ENCODE measurements around the gene KCNK1.

DNA sequence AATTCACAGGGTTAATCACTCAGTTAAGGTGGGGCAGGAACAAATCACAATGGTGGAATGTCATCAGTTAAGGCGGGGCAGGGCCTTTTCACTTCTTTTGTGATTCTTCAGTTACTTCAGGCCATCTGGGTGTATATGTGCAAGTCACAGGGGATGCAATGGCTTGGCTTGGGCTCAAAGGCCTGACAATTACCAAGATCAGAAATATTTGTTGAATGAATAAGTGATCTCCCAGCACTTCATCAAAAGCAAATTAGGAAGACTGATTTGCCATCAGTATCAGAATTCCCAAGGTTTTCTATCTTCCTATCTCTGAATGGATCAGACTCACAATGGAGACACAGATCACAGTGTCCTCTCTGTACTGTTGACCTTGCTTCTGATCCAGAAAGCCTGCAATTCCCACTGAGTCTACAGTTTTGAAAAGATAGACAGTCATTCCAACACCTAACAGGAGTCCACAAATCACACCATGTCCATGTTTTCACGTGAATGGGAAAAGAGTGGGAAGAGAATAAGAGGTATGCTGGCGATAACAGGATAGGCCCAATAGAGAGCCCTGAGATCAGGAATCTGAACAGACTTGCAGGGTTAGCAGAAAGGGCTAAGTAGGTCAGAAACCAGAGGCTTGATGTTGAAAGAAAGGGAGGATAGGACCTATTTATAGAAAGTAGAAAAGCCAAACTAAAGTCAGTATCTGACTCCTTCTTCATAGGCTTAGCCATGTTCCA lies 75.3 kb downstream of the KCNK1 start:
- TF ChIP-seq, protein P1, sequence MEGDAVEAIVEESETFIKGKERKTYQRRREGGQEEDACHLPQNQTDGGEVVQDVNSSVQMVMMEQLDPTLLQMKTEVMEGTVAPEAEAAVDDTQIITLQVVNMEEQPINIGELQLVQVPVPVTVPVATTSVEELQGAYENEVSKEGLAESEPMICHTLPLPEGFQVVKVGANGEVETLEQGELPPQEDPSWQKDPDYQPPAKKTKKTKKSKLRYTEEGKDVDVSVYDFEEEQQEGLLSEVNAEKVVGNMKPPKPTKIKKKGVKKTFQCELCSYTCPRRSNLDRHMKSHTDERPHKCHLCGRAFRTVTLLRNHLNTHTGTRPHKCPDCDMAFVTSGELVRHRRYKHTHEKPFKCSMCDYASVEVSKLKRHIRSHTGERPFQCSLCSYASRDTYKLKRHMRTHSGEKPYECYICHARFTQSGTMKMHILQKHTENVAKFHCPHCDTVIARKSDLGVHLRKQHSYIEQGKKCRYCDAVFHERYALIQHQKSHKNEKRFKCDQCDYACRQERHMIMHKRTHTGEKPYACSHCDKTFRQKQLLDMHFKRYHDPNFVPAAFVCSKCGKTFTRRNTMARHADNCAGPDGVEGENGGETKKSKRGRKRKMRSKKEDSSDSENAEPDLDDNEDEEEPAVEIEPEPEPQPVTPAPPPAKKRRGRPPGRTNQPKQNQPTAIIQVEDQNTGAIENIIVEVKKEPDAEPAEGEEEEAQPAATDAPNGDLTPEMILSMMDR (conservative IDR thresholded peaks at IDR 0.05; ENCODE audit: low read depth, low read length), result no peak
- no peak for TF ChIP-seq POLR2A (IDR thresholded peaks at IDR 0.05; ENCODE audit: low read depth, low read length)

Measured in IMR-90 (cell line).